Measurements from ENCODE around the gene PPP1R10.

GRCh38 chr6:30640481-30640880 is 23.4 kb upstream of the PPP1R10 start:
- TF ChIP-seq POLR2A (IDR thresholded peaks at IDR 0.05) (no peak), CTCF (IDR thresholded peaks at IDR 0.05) (no peak), EP300 (IDR thresholded peaks at IDR 0.05) (no peak)
